Karpas-422 (cell line): ENCODE measurements around the gene TMEM203. TPM values are rescaled to one million over a fixed set of nuclear protein-coding genes. Genes with fewer than 3 reads are reported as not detected.

ENCODE experiments used
- DNase-seq: peaks from one replicate; pipeline ENCODE4 v3.0.0-alpha.2; 2015
- H2AFZ ChIP-seq: fragments of 200-600 bp; sonication (generic); 2 replicates; pipeline ENCODE4 v1.6.1; 2014; ENCODE audit warnings: antibody characterized with exemption, low read length, mixed read lengths
- H3K27ac ChIP-seq: fragments of 200-600 bp; sonication (generic); 2 replicates; pipeline ENCODE4 v1.5.1; 2014; ENCODE audit warnings: mild to moderate bottlenecking, low read length, moderate library complexity
- H3K27me3 ChIP-seq: fragments of 200-600 bp; sonication (generic); 2 replicates; pipeline ENCODE4 v1.6.1; 2014; ENCODE audit warnings: low read length, mixed read lengths
- H3K36me3 ChIP-seq: fragments of 200-600 bp; sonication (generic); 2 replicates; pipeline ENCODE4 v1.6.1; 2014; ENCODE audit warnings: low read length, mixed read lengths; ENCODE audit not compliant: insufficient read depth
- H3K4me1 ChIP-seq: fragments of 200-600 bp; sonication (generic); 2 replicates; pipeline ENCODE4 v1.6.1; 2014; ENCODE audit warnings: mild to moderate bottlenecking, low read length, mixed read lengths
- H3K4me2 ChIP-seq: fragments of 200-600 bp; sonication (generic); 2 replicates; pipeline ENCODE4 v1.6.1; 2014; ENCODE audit warnings: low read length, low read depth, mild to moderate bottlenecking; ENCODE audit not compliant: poor library complexity, severe bottlenecking
- H3K4me3 ChIP-seq: fragments of 200-600 bp; sonication (generic); 2 replicates; pipeline ENCODE4 v1.5.1; 2014; ENCODE audit warnings: mild to moderate bottlenecking, antibody characterized with exemption, low read length, mixed read lengths
- H3K79me2 ChIP-seq: fragments of 200-600 bp; sonication (generic); 2 replicates; pipeline ENCODE4 v1.6.1; 2014; ENCODE audit warnings: mild to moderate bottlenecking, low read length, mixed read lengths
- H3K9ac ChIP-seq: fragments of 200-600 bp; sonication (generic); 2 replicates; pipeline ENCODE4 v1.6.0; 2014; ENCODE audit warnings: low read length
- H3K9me2 ChIP-seq: fragments of 200-600 bp; sonication (generic), shearing (Covaris generic); replicated peaks from 2 replicates; pipeline ENCODE4 v1.6.0; 2014; ENCODE audit warnings: mild to moderate bottlenecking, low read length, moderate library complexity; ENCODE audit not compliant: insufficient read depth
- H3K9me3 ChIP-seq: fragments of 300-700, 200-600 bp; sonication (generic); 2 replicates; pipeline ENCODE4 v1.6.1; 2014; ENCODE audit warnings: low read length, mixed read lengths
- H4K20me1 ChIP-seq: fragments of 200-600 bp; sonication (generic); 2 replicates; pipeline ENCODE4 v1.6.1; 2014; ENCODE audit warnings: mild to moderate bottlenecking, antibody characterized with exemption, low read length, low read depth; ENCODE audit not compliant: insufficient read depth
- total RNA-seq: library from RNA; depleted of rRNA; stranded (reverse); fragments of >200 nt; shearing (Covaris generic); gene quantifications from 2 replicates; pipeline ENCODE4 v1.2.3, GENCODE V29; 2014; ENCODE audit warnings: low replicate concordance

Gene TMEM203
- total RNA-seq, 1 experiment from 2014 or later, result 30.6 TPM

GRCh38 chr9:137227054-137227852 lies 21.8 kb upstream of the TMEM203 start, which contains the start of gene RNF224:
RNF224 (plus strand) TSS chr9:137227502; CDS start chr9:137228336, 834 bp downstream.
- H2AFZ ChIP-seq, result no peak within 1 kb of the TSS
- no peaks in the 10 kb centered on the region for H3K9me3 ChIP-seq
- no peaks in the 10 kb centered on the region for H3K36me3 ChIP-seq
- no peaks in the 10 kb centered on the region for H4K20me1 ChIP-seq
- peak; percentile 95 for DNase-seq
- H3K79me2 ChIP-seq, result no peaks in the 10 kb centered on the region
- H3K9ac ChIP-seq, result no peak within 1 kb of the TSS
- H3K4me3 ChIP-seq, result no peak within 1 kb of the TSS
- H3K4me1 ChIP-seq, result peaks cover 22% of the 10 kb centered on the region
- H3K4me2 ChIP-seq, result no peak within 1 kb of the TSS
- H3K9me2 ChIP-seq, result no peaks in the 10 kb centered on the region
- H3K27ac ChIP-seq, result no peak within 1 kb of the TSS
- no peaks in the 10 kb centered on the region for H3K27me3 ChIP-seq

- Histone ChIP-seq H3K4me1 (peaks cover 22% of the 10 kb centered on the region), H3K4me3 (no peak overlapping the region), H3K9me2 (no peaks in the 10 kb centered on the region), H3K4me2 (no peak overlapping the region), H3K27me3 (no peaks in the 10 kb centered on the region), H3K9me3 (no peaks in the 10 kb centered on the region), H4K20me1 (no peaks in the 10 kb centered on the region), H2AFZ (no peak overlapping the region), H3K9ac (no peak overlapping the region), H3K79me2 (no peaks in the 10 kb centered on the region), H3K27ac (no peak overlapping the region), H3K36me3 (no peaks in the 10 kb centered on the region)
- no peak for DNase-seq
Measured at GRCh38 chr9:137226338-137227053, 21.0 kb upstream of the TMEM203 start.

GRCh38 chr9:137225699-137226331 lies 20.4 kb upstream of the TMEM203 start:
- no peaks in the 10 kb centered on the region for H3K9me3 ChIP-seq
- H3K9me2 ChIP-seq, result no peaks in the 10 kb centered on the region
- no peaks in the 10 kb centered on the region for H4K20me1 ChIP-seq
- no peak for DNase-seq
- H3K79me2 ChIP-seq, result no peaks in the 10 kb centered on the region
- no peak overlapping the region for H2AFZ ChIP-seq
- no peaks in the 10 kb centered on the region for H3K36me3 ChIP-seq
- no peak overlapping the region for H3K4me2 ChIP-seq
- H3K4me1 ChIP-seq, result peaks cover 22% of the 10 kb centered on the region
- H3K27me3 ChIP-seq, result no peaks in the 10 kb centered on the region
- H3K4me3 ChIP-seq, result no peak overlapping the region
- H3K9ac ChIP-seq, result no peak overlapping the region; the same call in 1 of the 2 replicates
- H3K27ac ChIP-seq, result no peak overlapping the region

GRCh38 chr9:137224830-137225694 lies 19.6 kb upstream of the TMEM203 start, which contains the start of gene CYSRT1:
CYSRT1 (plus strand) TSS chr9:137225174; CDS start chr9:137225622, 448 bp downstream.
- Histone ChIP-seq H3K9ac (peak within 1 kb of the TSS; percentile 98), H3K4me2 (peak within 1 kb of the TSS; percentile 81)

GRCh38 chr9:137223078-137223970 lies 17.9 kb upstream of the TMEM203 start:
- peaks cover 22% of the 10 kb centered on the region for H3K4me1 ChIP-seq
- peak overlapping the region; percentile 98 for H3K4me3 ChIP-seq

More at GRCh38 chr9:137224830-137225694, 19.6 kb upstream of the TMEM203 start, which contains the start of gene CYSRT1:
- no peaks in the 10 kb centered on the region for H4K20me1 ChIP-seq
- no peaks in the 10 kb centered on the region for H3K79me2 ChIP-seq
- no peak within 1 kb of the TSS for H2AFZ ChIP-seq
- H3K36me3 ChIP-seq, result no peaks in the 10 kb centered on the region
- H3K9me3 ChIP-seq, result no peaks in the 10 kb centered on the region
- DNase-seq, result no peak
- peaks cover 22% of the 10 kb centered on the region for H3K4me1 ChIP-seq
- H3K27me3 ChIP-seq, result no peaks in the 10 kb centered on the region
- H3K27ac ChIP-seq, result peak within 1 kb of the TSS; percentile 74; the same call in 1 of the 2 replicates
- H3K9me2 ChIP-seq, result no peaks in the 10 kb centered on the region
- H3K4me3 ChIP-seq, result peak within 1 kb of the TSS; percentile 98

GRCh38 chr9:137222190-137223077 lies 17.0 kb upstream of the TMEM203 start, which contains the start of gene RNF208:
RNF208 (minus strand) TSS chr9:137222240; CDS start chr9:137221212, 1,028 bp downstream.
- Histone ChIP-seq H3K4me1 (peaks cover 22% of the 10 kb centered on the region), H3K27ac (no peak within 1 kb of the TSS), H3K79me2 (no peaks in the 10 kb centered on the region), H3K9me3 (no peaks in the 10 kb centered on the region), H3K9me2 (no peaks in the 10 kb centered on the region), H3K36me3 (no peaks in the 10 kb centered on the region), H3K4me2 (peak within 1 kb of the TSS; percentile 71), H3K4me3 (peak within 1 kb of the TSS; percentile 98), H3K9ac (peak within 1 kb of the TSS; percentile 98), H2AFZ (no peak within 1 kb of the TSS), H3K27me3 (no peaks in the 10 kb centered on the region), H4K20me1 (no peaks in the 10 kb centered on the region)
- DNase-seq, result no peak

More at GRCh38 chr9:137223078-137223970, 17.9 kb upstream of the TMEM203 start:
- peak; percentile 99 for DNase-seq
- Histone ChIP-seq H4K20me1 (no peaks in the 10 kb centered on the region), H3K9me2 (no peaks in the 10 kb centered on the region), H3K79me2 (no peaks in the 10 kb centered on the region), H3K36me3 (no peaks in the 10 kb centered on the region), H3K27me3 (no peaks in the 10 kb centered on the region), H2AFZ (no peak overlapping the region), H3K9me3 (no peaks in the 10 kb centered on the region), H3K27ac (peak overlapping the region; percentile 74), H3K9ac (peak overlapping the region; percentile 98), H3K4me2 (peak overlapping the region; percentile 81)
